Loucy (cell line): Measurements from ENCODE around the gene ALCAM.

Experiments
- EZH2phosphoT487 ChIP-seq: fragments of 200-600 bp; IDR thresholded peaks from 2 replicates; pipeline ENCODE4 v1.6.1; 2018; ENCODE audit warnings: antibody characterized with exemption, mild to moderate bottlenecking, moderate library complexity, borderline replicate concordance
- TF ChIP-seq, protein P1 (sequence below): fragments of 200-600 bp; sonication (generic); conservative IDR thresholded peaks from 2 replicates; pipeline ENCODE4 v1.5.1; 2014; ENCODE audit warnings: mild to moderate bottlenecking, antibody characterized with exemption, low read length

DNA sequence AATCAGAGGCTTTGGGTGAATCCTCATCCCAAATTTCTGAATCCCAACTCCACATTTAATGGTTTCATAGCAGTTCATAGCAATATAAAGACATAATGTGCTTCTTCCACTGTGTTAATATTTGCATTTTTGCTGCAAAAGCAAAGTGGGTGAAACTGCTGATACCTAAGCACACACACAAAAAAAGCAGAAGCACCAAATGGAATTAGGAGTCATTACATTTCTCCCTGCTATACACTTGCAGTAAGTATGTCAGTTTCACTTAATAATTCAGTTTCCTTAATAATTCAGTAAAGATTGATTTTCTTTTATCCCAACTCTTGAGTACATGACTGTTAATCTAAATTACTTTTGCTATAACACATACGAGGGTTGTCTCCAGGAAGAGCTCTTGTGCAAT, 48.9 kb upstream of the ALCAM start:
- TF ChIP-seq, protein P1, sequence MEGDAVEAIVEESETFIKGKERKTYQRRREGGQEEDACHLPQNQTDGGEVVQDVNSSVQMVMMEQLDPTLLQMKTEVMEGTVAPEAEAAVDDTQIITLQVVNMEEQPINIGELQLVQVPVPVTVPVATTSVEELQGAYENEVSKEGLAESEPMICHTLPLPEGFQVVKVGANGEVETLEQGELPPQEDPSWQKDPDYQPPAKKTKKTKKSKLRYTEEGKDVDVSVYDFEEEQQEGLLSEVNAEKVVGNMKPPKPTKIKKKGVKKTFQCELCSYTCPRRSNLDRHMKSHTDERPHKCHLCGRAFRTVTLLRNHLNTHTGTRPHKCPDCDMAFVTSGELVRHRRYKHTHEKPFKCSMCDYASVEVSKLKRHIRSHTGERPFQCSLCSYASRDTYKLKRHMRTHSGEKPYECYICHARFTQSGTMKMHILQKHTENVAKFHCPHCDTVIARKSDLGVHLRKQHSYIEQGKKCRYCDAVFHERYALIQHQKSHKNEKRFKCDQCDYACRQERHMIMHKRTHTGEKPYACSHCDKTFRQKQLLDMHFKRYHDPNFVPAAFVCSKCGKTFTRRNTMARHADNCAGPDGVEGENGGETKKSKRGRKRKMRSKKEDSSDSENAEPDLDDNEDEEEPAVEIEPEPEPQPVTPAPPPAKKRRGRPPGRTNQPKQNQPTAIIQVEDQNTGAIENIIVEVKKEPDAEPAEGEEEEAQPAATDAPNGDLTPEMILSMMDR: no peak
- TF ChIP-seq EZH2phosphoT487: no peak
